ENCODE measurements around the gene LARP1.
A peak's percentile ranks its signal among the peaks of the same experiment; 100 is the strongest.

The LARP1 gene

GRCh38 chr5:154791535-154791934 is 36.4 kb downstream of the LARP1 start:
- DNase-seq, result no peak
- intact Hi-C loops (cut with DNase I; ENCODE audit: low total_unique reads), result no loop called here
- H3K27me3 ChIP-seq, result no peaks in the 10 kb centered on the region
- peaks cover 0 to 39% (median 17%) of the 10 kb centered on the region in 4 donors for H3K4me1 ChIP-seq
- no peak overlapping the region for H3K4me3 ChIP-seq
- H3K9me3 ChIP-seq, result no peaks in the 10 kb centered on the region
- peaks cover 19 to 60% (median 39%) of the 10 kb centered on the region in 3 donors for H3K36me3 ChIP-seq
- TF ChIP-seq, protein P1, sequence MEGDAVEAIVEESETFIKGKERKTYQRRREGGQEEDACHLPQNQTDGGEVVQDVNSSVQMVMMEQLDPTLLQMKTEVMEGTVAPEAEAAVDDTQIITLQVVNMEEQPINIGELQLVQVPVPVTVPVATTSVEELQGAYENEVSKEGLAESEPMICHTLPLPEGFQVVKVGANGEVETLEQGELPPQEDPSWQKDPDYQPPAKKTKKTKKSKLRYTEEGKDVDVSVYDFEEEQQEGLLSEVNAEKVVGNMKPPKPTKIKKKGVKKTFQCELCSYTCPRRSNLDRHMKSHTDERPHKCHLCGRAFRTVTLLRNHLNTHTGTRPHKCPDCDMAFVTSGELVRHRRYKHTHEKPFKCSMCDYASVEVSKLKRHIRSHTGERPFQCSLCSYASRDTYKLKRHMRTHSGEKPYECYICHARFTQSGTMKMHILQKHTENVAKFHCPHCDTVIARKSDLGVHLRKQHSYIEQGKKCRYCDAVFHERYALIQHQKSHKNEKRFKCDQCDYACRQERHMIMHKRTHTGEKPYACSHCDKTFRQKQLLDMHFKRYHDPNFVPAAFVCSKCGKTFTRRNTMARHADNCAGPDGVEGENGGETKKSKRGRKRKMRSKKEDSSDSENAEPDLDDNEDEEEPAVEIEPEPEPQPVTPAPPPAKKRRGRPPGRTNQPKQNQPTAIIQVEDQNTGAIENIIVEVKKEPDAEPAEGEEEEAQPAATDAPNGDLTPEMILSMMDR (IDR thresholded peaks at IDR 0.05), result no peak
- H3K27ac ChIP-seq, result no peak overlapping the region

DNA sequence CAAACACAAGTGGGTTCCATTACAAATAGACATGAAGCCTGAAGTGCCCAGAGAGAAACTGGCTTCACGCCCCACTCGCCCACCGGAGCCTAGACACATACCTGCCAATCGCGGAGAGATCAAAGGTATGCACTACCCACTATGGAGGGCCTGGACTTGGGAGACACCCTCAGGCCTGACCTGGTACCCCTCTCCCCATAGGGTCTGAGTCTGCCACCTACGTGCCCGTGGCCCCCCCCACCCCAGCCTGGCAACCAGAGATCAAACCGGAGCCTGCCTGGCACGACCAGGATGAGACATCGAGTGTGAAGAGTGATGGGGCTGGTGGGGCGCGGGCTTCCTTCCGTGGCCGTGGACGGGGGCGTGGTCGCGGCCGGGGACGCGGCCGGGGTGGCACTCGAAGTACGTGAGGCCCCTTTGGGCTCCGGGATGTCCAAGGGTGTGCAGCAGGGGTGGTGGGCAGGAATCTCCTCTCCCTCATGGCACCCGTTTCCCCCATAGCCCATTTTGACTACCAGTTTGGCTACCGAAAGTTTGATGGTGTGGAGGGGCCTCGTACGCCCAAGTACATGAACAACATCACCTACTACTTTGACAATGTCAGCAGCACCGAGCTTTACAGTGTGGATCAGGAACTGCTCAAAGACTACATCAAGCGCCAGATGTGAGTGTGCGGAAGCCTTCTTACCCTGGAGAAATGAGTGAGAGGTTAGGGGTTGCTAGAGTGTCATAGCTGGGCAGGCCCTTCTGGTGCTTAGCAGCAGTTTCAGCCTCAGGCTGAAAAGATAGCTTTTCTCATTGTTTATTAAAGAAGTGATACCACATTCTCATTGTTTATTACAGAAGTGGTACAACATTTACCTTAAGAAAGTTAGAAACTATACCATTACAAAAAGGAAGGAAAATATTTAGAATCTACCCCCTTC is 38.7 kb downstream of the LARP1 start:
- Histone ChIP-seq H3K27ac (peak overlapping the region in 1 of 2 donors; percentile 19), H3K36me3 (peaks cover 19 to 72% (median 47%) of the 10 kb centered on the region in 3 donors), H3K4me1 (peaks cover 0 to 25% (median 0%) of the 10 kb centered on the region in 4 donors), H3K4me3 (no peak overlapping the region), H3K9me3 (no peaks in the 10 kb centered on the region), H3K27me3 (no peaks in the 10 kb centered on the region)
- intact Hi-C loops (cut with DNase I; ENCODE audit: low total_unique reads), result no loop called here
- DNase-seq, result peak in 1 of 2 donors; percentile 60
- TF ChIP-seq, protein P1 (IDR thresholded peaks at IDR 0.05), result no peak

DNA sequence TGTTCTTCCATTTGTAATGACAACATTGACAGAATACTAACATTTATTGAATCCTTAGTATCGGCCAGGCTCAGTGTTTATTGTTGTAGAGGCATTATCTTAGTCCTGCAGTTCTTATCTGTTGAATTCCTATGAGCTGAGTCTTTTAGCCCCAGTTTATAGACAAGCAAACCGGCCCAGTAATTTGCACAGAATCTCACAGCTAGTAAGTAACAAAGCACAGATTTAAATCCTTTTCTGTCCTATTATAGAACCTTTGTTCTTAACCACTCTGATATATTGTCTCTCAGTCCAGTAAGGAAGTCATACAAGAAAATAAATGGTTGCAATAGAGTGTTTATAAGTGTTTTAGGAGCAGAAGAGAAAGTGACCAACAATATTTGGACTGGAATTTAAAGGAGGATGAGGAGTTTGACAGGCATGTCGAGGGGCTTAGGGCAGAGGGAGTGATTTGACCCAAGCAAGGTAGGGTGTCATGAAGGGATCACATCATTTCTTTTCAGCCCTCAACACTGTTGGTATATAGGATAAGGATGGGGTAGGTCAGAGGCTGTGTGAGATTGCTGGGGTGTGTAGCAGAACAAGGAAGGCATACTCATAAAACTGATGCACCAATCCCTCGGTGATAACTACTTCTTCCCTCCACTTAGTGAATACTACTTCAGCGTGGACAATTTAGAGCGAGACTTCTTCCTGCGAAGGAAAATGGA is 39.5 kb downstream of the LARP1 start:
- TF ChIP-seq, protein P1 (IDR thresholded peaks at IDR 0.05), result no peak
- Histone ChIP-seq H3K27me3 (no peaks in the 10 kb centered on the region), H3K36me3 (peaks cover 27 to 80% (median 53%) of the 10 kb centered on the region in 3 donors), H3K9me3 (no peaks in the 10 kb centered on the region), H3K4me3 (no peak overlapping the region), H3K4me1 (peaks cover 0 to 24% (median 0%) of the 10 kb centered on the region in 4 donors), H3K27ac (peak overlapping the region in 1 of 2 donors; percentile 19)
- no peak for DNase-seq
- intact Hi-C loops (cut with DNase I; ENCODE audit: low total_unique reads), result no loop called here

DNA sequence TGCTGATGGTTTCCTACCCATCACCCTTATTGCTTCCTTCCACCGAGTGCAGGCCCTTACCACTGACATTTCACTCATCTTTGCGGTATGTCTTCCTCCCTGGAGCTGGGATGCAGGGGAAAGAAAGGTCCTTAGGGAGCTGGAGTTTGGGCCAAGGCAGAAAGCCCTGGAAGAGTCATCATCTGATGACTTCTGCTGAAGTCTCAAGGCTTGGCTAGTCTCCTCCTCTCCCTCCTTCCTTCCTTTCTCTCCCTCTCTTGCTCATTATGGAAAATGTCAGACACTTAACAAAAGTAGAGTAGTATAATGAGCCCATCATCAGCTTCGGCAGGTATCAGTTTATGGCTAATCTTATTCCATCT is 40.0 kb downstream of the LARP1 start:
- Histone ChIP-seq H3K9me3 (no peaks in the 10 kb centered on the region), H3K27ac (peak overlapping the region in 1 of 2 donors; percentile 10), H3K4me3 (no peak overlapping the region), H3K36me3 (peaks cover 32 to 83% (median 59%) of the 10 kb centered on the region in 3 donors), H3K27me3 (no peaks in the 10 kb centered on the region), H3K4me1 (peaks cover 0 to 24% (median 0%) of the 10 kb centered on the region in 4 donors)
- TF ChIP-seq, protein P1 (IDR thresholded peaks at IDR 0.05), result no peak
- intact Hi-C loops (cut with DNase I; ENCODE audit: low total_unique reads), result no loop called here
- DNase-seq, result no peak

GRCh38 chr5:154797762-154798161 is 42.6 kb downstream of the LARP1 start:
- Histone ChIP-seq H3K4me1 (peaks cover 0 to 24% (median 0%) of the 10 kb centered on the region in 4 donors), H3K27me3 (no peaks in the 10 kb centered on the region), H3K9me3 (no peaks in the 10 kb centered on the region), H3K36me3 (peaks cover 46 to 83% (median 60%) of the 10 kb centered on the region in 3 donors), H3K4me3 (no peak overlapping the region), H3K27ac (no peak overlapping the region)
- no peak for DNase-seq
- TF ChIP-seq, protein P1 (IDR thresholded peaks at IDR 0.05), result no peak
- intact Hi-C loops (cut with DNase I; ENCODE audit: low total_unique reads), result no loop called here

All from tibial artery (tissue), 4 donors.